NCI-H1694 treated with DMSO at 0.1 percent for 48 hours (cell line): Measurements from ENCODE around the gene S100A9.
"Not testable (repeated sequence)": the region's sequence is repeated elsewhere in the genome, so short reads cannot be mapped to it uniquely, and the experiment has no call there.

Source experiments
- DNase-seq: peaks from one replicate; lab custom pipeline; 2025; lab: John Stamatoyannopoulos, UW

S100A9 gene

GRCh38 chr1:153357853-153358690, at the start of gene S100A9:
Gene S100A9 (plus strand): TSS chr1:153357854. CDS start chr1:153358284, 430 bp downstream.
- no peak for DNase-seq

- no peak for DNase-seq
Measured at GRCh38 chr1:153308540-153308939, 49.1 kb upstream of the S100A9 start.

DNA sequence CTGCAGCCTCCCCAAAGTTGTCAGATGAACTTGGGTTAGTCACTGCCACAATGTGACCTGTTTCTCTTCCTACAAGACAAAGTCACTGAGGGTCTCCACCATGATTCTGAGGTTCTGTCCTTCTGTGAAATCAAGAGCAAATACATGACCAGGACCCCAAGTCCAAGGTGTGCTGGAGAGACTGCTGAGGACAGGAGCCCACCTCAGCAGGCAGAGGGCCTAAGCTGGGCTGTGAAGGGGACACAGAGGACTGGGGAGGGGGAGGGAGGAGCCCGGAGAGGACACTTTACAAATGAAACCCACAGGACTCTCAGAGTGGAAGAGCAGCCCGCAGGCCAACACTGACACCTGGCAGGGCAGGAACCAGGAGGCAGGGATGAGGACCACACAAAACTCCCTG, 48.2 kb upstream of the S100A9 start:
- DNase-seq, result no peak

DNA sequence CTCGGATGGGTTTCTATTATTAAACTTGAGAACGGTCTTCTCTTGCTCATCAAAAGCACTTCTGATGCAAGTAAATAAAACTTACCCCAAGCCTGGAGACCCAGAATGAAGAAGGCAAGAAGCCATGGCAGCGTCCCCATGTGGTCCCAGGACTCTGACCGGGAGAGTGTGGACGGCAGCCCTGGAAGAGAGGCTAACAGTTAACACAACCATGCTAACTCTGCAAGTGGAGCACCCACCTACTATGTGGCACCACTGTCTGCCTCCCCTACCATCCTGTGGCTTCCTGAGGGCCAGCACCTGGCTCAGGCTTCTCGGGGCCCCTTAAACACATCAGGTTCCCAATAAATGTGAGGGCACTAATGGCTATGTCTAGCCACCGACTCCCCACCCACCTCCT, 47.1 kb upstream of the S100A9 start:
- no peak for DNase-seq

GRCh38 chr1:153312570-153313186, 45.0 kb upstream of the S100A9 start, which contains the start of gene PGLYRP3:
Gene PGLYRP3 (minus strand): TSS chr1:153312952. CDS start chr1:153310665, 2,287 bp downstream.
- no peak for DNase-seq

DNA sequence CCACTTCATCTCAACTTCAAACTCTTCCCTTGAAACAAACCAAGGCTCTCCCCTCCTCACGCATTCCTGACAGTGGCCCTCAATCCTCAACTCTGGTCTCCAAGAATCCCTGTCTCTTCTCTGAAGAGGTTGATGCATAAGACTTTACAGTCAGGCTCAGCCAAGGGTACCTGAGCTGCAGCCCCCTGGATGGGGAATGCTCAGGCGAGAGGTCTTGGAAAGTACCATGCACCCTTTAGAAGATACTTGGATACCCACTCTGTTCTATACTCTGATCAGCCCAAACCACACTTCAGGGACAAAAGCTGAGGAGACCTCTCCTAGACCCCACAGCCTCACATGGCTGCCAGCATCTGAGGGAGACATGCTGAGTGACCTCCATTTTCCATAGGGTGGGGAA, 44.4 kb upstream of the S100A9 start:
- DNase-seq, result no peak

DNA sequence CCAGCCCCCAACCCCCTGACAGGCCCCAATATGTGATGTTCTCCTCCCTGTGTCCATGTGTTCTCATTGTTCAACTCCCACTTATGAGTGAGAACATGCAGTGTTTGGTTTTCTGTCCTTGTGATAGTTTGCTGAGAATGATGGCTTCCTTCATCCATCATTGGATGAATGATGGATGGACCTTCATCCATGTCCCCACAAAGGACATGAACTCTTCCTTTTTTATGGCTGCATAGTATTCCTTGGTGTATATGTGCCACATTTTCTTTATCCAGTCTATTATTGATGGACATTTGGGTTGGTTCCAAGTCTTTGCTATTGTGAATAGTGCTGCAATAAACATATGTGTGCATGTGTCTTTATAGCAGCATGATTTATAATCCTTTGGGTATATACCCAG, 43.3 kb upstream of the S100A9 start:
- DNase-seq, result not testable (repeated sequence)

DNA sequence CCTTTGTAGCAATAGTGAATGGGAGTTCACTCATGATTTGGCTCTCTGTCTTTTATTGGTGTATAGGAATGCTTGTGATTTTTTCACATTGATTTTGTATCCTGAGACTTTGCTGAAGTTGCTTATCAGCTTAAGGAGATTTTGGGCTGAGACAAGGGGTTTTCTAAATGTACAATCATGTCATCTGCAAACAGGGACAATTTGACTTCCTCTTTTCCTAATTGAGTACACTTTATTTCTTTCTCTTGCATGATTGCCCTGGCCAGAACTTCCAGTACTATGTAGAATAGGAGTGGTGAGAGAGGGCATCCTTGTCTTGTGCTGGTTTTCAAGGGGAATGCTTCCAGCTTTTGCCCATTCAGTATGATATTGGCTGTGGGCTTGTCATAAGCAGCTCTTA, 41.6 kb upstream of the S100A9 start:
- DNase-seq, result not testable (repeated sequence)

DNA sequence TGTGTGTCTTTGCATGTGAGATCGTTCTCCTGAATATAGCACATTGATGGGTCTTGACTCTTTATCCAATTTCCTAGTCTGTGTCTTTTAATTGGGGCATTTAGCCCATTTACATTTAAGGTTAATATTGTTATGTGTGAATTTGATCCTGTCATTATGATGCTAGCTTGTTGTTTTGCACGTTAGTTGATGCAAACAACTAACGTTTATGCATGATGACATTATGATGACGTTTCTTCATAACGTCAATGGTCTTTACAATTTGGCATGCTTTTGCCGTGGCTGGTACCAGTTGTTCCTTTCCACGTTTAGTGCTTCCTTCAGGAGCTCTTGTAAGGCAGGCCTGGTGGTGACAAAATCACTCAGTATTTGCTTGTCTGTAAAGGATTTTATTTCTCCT, 39.5 kb upstream of the S100A9 start:
- DNase-seq, result not testable (repeated sequence)

- DNase-seq, result no peak
Measured at GRCh38 chr1:153322568-153322967, 35.1 kb upstream of the S100A9 start.

DNA sequence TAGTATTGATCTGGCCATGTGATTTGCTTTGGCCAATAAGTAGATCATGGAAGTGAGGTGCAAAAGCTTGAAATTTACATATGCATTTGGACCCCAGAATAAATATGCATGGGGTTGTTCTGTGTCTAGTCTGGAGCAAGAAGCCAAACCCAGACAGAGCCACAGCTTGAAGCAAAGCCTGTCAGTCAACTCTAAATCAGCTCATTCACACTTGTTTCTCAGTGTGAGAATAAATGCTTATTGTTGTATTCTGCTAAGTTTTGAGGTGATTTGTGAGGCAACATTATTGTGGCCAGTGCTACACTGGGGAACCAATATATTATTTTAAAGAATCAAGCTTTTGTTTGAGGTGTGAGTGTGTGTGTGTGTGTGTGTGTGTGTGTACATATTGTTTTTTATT, 32.7 kb upstream of the S100A9 start:
- no peak for DNase-seq

DNA sequence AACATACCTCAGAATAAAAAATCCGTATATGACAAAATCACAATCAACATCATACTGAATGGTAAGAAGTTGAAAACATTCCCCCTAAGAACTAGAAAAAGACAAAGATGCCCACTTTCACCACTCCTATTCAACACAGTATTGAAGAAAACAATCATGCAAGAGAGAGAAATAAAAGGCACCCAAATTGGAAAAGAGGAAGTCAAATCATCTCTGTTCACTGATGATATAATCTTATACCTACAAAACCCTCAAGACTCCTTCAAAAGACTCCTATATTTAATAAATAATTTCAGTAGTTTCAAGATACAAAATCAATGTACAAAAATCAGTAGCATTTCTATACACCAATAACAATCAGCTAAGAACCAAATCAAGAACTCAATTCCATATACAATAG, 23.8 kb upstream of the S100A9 start:
- no peak for DNase-seq

GRCh38 chr1:153336650-153337049, 21.0 kb upstream of the S100A9 start:
- DNase-seq, result no peak

GRCh38 chr1:153337980-153338853, 19.4 kb upstream of the S100A9 start:
- DNase-seq, result no peak

GRCh38 chr1:153339802-153340201, 17.9 kb upstream of the S100A9 start:
- no peak for DNase-seq

GRCh38 chr1:153340356-153340755, 17.3 kb upstream of the S100A9 start:
- no peak for DNase-seq

DNA sequence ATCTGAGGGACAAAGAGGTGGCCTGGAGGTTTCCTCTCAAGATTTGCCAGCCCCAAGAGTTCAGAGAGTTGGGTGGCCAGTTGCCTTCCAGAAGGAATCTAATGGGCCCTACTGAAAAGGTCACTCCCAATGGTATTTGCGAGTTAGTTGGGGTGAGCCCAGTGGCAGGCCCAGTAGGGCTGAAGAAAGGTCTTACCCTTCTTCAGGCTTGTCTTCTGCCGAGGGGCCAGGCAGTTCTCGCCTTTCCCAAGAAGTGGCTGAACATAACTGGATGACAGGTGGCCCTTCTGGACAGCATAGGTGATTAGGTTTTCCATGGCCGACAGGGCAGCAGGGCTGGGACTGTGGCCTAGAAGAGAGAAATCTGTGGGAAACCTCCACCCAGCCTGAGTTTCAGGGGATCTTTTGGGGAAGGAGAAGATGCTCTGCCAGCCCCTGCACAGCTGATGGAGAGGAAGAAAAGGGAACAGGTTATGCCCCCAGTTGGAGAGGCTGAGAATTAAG, 16.2 kb upstream of the S100A9 start:
- no peak for DNase-seq

DNA sequence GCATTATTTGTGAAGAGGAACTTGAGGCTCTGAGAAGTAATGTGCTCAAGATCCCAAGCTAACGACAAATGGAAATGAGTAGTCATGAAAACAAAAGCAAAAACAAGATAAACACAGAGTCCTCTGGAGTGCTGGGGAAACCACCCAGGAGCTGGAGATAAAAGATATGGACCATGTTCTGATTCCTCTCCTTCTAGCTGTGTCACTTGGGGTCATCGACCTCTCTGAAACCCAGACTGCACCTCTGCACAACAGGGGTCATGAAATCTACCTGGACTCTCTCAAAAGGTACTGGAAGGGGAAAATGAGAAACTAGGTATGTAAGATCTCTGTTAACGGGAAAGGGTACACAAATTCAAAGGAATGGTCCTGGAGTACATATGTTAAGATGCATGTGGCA, 15.5 kb upstream of the S100A9 start:
- no peak for DNase-seq

GRCh38 chr1:153343040-153343681, 14.5 kb upstream of the S100A9 start:
- no peak for DNase-seq

GRCh38 chr1:153343811-153344717, 13.6 kb upstream of the S100A9 start:
- no peak for DNase-seq

- DNase-seq, result no peak
Measured at GRCh38 chr1:153344718-153345025, 13.0 kb upstream of the S100A9 start.
